Natural killer cell treated with Interleukin-12 subunit alpha and Interleukin-12 subunit beta and Interleukin-15 and Interleukin-18, amount 100 ng/mL, for 72 hours (primary cell): ENCODE measurements around the gene WDR59. TPM values are rescaled to one million over a fixed set of nuclear protein-coding genes. Genes with fewer than 3 reads are reported as not detected.

Experiments used
- ATAC-seq, 2 donors: fragments of 150-1000 bp; cut with Tn5 transposase in 1 of 2; sonication (Bioruptor Pico), chemical (Tn5 transposase) in 1 of 2; 2 replicates each; pipeline ENCODE4 v1.10.0; 2021
- DNase-seq: peaks from one replicate; pipeline ENCODE4 v3.0.0; 2022; ENCODE audit warnings: low spot score
- H3K27ac Mint-ChIP-seq, 2 donors: 1 replicate in 1 of 2; 2 replicates in 1 of 2; pipeline ENCODE4 v1.8.0; 2022; ENCODE audit warnings: mixed read lengths in 2 of 2, mild to moderate bottlenecking in 1 of 2, moderate library complexity in 1 of 2
- H3K27me3 Mint-ChIP-seq, 2 donors: 1 replicate in 1 of 2; 2 replicates in 1 of 2; pipeline ENCODE4 v1.8.0; 2022; ENCODE audit warnings: mixed read lengths in 2 of 2
- H3K36me3 Mint-ChIP-seq: one replicate; pipeline ENCODE4 v1.8.0; 2022; ENCODE audit warnings: mixed read lengths
- H3K4me1 Mint-ChIP-seq, 2 donors: 1 replicate in 1 of 2; 2 replicates in 1 of 2; pipeline ENCODE4 v1.8.0; 2022; ENCODE audit warnings: low read depth in 2 of 2, mixed read lengths in 2 of 2, mild to moderate bottlenecking in 1 of 2
- H3K4me3 Mint-ChIP-seq: one replicate; pipeline ENCODE4 v1.8.0; 2022; ENCODE audit warnings: mixed read lengths
- H3K9me3 Mint-ChIP-seq: 2 replicates; pipeline ENCODE4 v1.8.0; 2022; ENCODE audit warnings: mixed read lengths
- total RNA-seq, 2 donors: library from RNA; stranded (reverse); gene quantifications; one replicate each; pipeline ENCODE4 v1.2.3, GENCODE V29; 2022

The WDR59 gene
- total RNA-seq, 2 donors from 2014 or later: 81.6 to 162 TPM

DNA sequence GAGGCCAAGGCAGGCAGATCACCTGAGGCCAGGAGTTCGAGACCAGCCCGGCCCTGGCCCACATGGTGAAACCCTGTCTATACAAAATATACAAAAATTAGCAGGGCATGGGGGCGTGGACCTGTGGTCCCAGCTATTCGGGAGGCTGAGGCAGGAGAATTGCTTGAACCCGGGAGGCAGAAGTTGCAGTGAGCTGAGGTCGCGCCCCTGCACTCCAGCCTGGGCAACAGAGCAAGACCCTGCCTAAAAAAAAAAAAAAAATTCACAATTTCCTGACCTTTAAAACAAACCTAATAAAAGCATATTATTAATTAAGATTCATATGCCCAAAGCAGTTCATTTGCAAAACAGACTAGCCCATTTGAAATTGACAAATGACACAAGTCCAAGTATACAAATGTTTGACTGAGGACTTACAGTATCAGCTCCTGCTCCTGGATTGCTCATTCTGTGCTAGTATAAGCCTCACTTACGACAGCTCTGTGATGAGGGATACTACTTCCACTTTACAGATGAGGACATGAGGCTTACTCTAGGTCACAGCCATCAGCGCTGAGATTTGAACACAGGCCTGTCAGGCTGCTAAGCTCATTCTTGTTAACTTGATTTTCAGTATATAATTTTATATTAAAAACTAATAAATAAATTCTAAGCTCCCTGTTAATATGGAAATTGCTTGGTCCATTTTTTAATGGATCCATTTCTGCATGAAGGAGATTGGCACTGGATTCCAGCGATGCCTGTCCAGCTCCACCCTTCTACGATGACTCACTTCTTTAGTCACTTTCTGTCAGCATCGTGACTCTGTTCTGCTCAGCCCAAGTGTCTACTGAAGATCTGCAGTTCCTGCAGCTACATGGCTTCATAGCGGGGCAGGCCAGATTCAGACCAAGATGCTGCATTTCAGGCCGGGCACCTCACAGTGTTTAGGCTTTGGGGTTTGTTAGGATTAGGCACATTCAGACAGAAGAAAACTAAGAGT is 88.2 kb downstream of the WDR59 start:
- DNase-seq (no peak), ATAC-seq (no peak)
- no peak overlapping the region for H3K27ac Mint-ChIP-seq
- no peaks in the 10 kb centered on the region for H3K4me1 Mint-ChIP-seq
- peaks cover 20% of the 10 kb centered on the region for H3K36me3 Mint-ChIP-seq
- no peaks in the 10 kb centered on the region for H3K9me3 Mint-ChIP-seq
- H3K4me3 Mint-ChIP-seq: no peak overlapping the region
- no peaks in the 10 kb centered on the region for H3K27me3 Mint-ChIP-seq

DNA sequence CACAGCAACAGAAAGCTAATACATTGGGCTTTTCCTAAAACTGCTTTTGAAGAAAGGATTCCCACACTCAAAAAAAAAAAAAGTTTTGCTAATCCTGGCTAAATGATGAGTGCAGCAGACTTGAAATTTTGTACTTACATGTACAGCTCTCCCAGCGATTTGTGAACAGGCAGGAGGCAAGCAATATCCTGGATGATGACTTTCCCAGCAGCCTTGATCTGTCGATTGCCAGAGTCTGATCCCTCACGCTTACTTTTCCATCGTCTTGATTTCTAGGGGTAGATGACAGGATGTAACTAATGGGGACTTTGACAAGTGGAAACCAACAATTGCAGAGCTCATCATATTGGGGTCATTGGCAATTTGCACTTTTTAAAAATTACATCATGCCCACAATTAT is 91.4 kb downstream of the WDR59 start:
- H3K36me3 Mint-ChIP-seq: peaks cover 27% of the 10 kb centered on the region
- no peaks in the 10 kb centered on the region for H3K9me3 Mint-ChIP-seq
- no peaks in the 10 kb centered on the region for H3K27me3 Mint-ChIP-seq
- no peak for DNase-seq
- H3K4me1 Mint-ChIP-seq: peaks cover 0 to 2% of the 10 kb centered on the region in 2 donors
- no peak overlapping the region for H3K27ac Mint-ChIP-seq
- ATAC-seq: no peak
- H3K4me3 Mint-ChIP-seq: no peak overlapping the region

DNA sequence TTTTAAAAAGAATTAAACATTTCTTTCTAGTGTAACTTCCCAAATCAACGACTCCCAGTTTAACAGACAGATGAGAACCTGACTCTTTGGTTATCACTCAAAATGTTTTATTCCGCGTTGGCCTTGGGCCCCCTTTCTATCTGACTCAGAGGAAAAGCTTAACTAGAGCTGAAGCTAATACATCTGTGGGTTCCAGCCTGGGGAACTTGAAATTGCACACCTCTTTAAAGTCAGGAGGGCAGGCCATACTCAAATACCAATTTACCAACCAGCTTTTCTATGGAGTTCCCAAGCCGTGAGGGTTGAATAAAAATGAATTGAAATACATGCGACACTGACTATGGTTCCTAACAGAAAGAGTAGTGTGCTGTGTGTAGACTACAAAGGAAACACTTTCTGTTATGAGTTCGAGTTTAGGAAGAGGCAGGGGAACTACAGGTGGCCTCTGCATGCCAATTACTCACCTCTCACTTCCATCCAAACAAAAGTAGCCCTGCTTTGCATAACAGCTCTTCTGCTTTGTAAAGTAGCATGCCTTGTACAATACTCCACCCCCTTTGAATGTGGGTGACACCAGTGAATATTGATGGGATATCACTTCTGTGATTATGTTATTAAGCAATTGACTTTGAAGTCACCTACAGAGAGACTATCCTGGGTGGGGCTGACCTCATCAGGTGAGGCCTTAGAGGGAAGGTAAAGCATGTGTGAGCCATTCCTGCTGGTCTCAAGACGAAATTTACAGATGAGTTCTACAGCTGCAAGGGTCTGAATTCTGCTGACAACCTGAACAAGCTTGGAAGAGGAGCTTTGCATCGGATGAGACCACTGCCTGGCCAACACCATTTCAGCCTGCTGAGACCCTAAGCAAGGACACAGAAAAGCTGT is 92.1 kb downstream of the WDR59 start:
- Mint-ChIP-seq H3K4me1 (peaks cover 0 to 8% of the 10 kb centered on the region in 2 donors), H3K27me3 (no peaks in the 10 kb centered on the region), H3K36me3 (peaks cover 28% of the 10 kb centered on the region), H3K27ac (no peak overlapping the region), H3K9me3 (no peaks in the 10 kb centered on the region), H3K4me3 (no peak overlapping the region)
- DNase-seq (no peak), ATAC-seq (no peak)

DNA sequence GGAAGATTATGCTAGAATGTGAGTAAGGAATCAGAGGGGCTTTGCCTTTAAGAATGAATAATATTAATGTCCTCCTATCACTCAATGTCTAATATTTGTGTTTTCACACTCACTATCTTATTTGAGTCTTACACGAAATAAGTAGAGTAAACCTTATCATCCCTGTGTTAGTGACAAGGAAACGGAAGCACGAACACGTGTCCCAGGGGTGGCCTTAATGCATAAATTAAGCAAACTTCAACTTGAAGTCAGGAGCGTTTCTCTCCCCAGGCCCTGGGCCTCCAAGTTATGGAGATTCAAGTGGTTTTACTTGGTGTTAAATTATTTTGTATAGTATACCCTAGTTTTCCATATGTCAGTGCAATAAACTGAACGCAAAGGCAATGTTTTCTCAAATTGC is 96.0 kb downstream of the WDR59 start:
- H3K36me3 Mint-ChIP-seq: peaks cover 50% of the 10 kb centered on the region
- no peak for ATAC-seq
- H3K27me3 Mint-ChIP-seq: no peaks in the 10 kb centered on the region
- no peak for DNase-seq
- H3K9me3 Mint-ChIP-seq: no peaks in the 10 kb centered on the region
- no peak overlapping the region for H3K27ac Mint-ChIP-seq
- H3K4me1 Mint-ChIP-seq: peaks cover 0 to 8% of the 10 kb centered on the region in 2 donors
- H3K4me3 Mint-ChIP-seq: no peak overlapping the region

DNA sequence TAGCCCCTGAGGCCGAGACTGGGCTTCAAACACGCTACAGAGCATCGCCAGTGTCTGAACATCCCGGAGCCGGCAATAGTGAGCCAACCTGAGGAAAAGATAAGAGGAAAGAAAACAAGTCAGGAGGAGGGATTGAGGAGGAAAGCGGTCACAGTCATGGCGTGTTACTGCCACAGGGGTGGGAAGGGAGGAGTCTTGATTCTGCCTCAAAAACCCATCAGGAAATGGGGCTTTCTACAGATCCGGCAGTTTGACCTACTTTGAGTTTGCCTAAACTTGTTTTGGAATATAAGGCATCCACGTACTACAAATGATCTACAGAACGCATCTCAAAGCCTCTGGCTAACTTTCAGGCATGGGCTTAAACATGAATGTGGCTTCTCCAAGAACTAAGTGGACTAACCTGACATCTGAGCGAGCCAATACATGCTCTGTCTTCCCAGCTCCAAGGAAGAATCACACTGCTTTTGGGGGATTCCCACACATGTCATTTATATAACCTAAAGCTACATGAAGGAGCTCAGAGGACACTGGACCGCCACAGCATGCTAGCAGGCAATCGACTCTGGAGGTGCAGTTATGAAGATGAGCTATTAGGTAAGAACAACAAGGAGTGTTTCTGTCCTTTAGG is 96.6 kb downstream of the WDR59 start:
- peak overlapping the region; percentile 5 for H3K4me3 Mint-ChIP-seq
- peaks cover 51% of the 10 kb centered on the region for H3K36me3 Mint-ChIP-seq
- no peaks in the 10 kb centered on the region for H3K27me3 Mint-ChIP-seq
- H3K9me3 Mint-ChIP-seq: no peaks in the 10 kb centered on the region
- DNase-seq (no peak), ATAC-seq (no peak)
- peak overlapping the region in 1 of 2 donors; percentile 30 for H3K27ac Mint-ChIP-seq
- peaks cover 0 to 8% of the 10 kb centered on the region in 2 donors for H3K4me1 Mint-ChIP-seq

DNA sequence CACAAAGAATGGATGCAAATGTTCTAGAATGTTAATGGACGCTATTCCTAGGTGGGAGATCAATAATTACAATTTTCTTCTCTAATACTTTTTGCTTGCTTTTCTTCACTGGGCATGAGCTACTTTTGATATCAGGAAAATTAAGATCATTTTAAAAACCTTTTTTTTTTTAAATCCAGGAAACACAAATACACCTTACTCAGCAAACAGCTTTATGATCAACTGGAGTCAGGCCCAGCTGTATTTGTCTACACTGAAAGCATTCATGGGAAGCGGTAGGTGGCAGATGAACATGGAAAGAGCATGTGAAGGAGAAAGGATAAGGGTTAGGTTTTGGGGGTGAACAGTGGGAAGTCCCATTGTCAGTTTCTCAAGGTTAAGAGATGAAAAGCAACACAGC is 97.8 kb downstream of the WDR59 start:
- peaks cover 49% of the 10 kb centered on the region for H3K36me3 Mint-ChIP-seq
- DNase-seq (no peak), ATAC-seq (no peak)
- no peaks in the 10 kb centered on the region for H3K9me3 Mint-ChIP-seq
- H3K27me3 Mint-ChIP-seq: no peaks in the 10 kb centered on the region
- H3K4me3 Mint-ChIP-seq: no peak overlapping the region
- no peak overlapping the region for H3K27ac Mint-ChIP-seq
- peaks cover 0 to 8% of the 10 kb centered on the region in 2 donors for H3K4me1 Mint-ChIP-seq

DNA sequence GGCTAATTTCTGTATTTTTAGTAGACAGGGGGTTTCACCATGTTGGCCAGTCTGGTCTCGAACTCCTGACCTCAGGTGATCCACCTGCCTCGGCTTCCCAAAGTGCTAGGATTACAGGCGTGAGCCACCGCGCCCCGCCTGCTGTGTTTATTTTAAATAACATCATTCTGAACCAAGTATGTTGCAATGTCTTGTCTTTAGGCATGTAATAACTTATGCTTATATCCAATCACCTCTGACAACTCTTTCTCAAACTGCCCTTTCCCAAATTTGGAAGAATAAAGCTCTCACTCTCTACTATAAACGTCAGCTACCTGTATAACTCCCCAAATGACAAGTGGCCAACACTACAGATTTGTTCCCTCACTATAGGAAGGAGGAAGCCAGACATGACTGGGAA is 107.2 kb downstream of the WDR59 start:
- Mint-ChIP-seq H3K4me3 (no peak overlapping the region), H3K36me3 (peaks cover 16% of the 10 kb centered on the region), H3K27ac (no peak overlapping the region), H3K4me1 (peaks cover 2 to 5% of the 10 kb centered on the region in 2 donors), H3K27me3 (no peaks in the 10 kb centered on the region), H3K9me3 (no peaks in the 10 kb centered on the region)
- DNase-seq (no peak), ATAC-seq (no peak)

DNA sequence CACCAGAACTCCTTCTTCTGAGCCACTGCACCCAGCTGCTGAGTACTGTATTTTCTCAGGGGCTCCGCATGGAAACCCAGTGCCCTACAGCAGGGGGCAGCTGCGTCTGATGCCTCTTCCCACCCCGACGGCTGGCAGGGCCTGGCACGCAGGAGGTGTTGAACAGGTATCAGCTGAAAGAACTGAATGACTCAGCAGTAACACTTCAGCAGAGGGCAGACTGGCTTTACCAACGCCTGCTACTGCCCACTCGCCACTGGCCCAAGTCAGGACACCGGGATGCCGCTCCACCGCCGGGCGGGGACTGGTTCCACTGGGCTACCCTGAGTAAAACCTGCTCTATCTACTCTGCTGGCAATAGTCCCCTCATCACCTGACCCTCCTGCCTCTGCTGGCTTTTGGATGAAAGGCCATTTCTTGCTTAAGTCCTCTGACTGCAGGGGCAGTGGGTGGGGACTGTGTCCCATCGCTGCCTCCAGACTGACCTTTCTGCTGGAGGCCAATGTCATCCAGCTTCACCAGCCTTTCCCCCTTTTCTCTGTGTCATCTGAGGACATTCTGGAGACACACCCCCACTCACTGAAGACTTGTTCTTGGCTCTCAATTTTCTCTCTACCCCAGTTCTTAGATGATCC is 109.9 kb downstream of the WDR59 start:
- no peak overlapping the region for H3K4me3 Mint-ChIP-seq
- DNase-seq (no peak), ATAC-seq (peak in 1 of 2 donors; percentile 41)
- H3K36me3 Mint-ChIP-seq: peaks cover 10% of the 10 kb centered on the region
- H3K27ac Mint-ChIP-seq: no peak overlapping the region
- H3K9me3 Mint-ChIP-seq: no peaks in the 10 kb centered on the region
- H3K27me3 Mint-ChIP-seq: no peaks in the 10 kb centered on the region
- H3K4me1 Mint-ChIP-seq: peaks cover 2 to 5% of the 10 kb centered on the region in 2 donors

DNA sequence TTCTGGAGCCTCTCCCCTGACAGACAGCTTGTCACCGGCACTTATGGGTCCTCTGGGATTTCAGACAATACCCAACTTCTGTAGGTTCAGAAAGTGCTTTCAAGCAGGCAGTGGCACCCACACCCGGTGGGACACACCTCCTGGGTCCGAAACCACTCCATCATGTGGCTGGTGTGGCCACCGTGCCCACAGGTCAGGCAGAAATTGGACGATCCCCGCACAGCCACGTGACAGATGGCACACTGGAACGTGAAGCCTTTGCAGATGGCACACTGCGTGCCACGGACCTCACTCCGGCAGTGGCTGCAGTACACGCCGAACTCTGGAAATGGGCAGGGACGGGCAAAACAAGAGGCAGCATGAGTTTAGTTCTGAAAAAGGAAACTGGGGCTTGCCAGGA is 110.8 kb downstream of the WDR59 start:
- H3K4me1 Mint-ChIP-seq: peaks cover 2 to 5% of the 10 kb centered on the region in 2 donors
- H3K36me3 Mint-ChIP-seq: peaks cover 10% of the 10 kb centered on the region
- H3K27me3 Mint-ChIP-seq: no peaks in the 10 kb centered on the region
- no peak for DNase-seq
- H3K9me3 Mint-ChIP-seq: no peaks in the 10 kb centered on the region
- H3K27ac Mint-ChIP-seq: no peak overlapping the region
- ATAC-seq: no peak
- H3K4me3 Mint-ChIP-seq: no peak overlapping the region

DNA sequence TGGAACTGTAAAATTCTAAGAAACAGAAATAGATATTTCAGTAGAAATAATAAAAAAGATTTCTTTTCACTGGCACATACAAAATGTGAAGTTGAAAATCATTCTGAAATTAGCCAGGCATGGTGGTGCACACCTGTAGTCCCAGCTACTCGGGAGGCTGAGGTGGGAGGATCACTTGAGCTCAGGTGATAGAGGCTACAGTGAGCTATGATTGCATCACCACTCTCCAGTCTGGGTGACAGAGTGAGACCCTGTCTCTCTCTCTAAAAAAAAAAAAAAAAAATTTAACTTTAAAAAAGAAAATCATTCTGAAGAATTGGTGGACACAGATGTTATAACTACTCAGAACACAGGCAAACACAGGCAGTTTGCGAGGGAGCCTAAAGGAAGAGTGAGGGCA is 112.6 kb downstream of the WDR59 start:
- H3K4me1 Mint-ChIP-seq: peaks cover 10 to 11% of the 10 kb centered on the region in 2 donors
- no peaks in the 10 kb centered on the region for H3K9me3 Mint-ChIP-seq
- no peak overlapping the region for H3K27ac Mint-ChIP-seq
- DNase-seq (no peak), ATAC-seq (no peak)
- no peaks in the 10 kb centered on the region for H3K27me3 Mint-ChIP-seq
- no peak overlapping the region for H3K4me3 Mint-ChIP-seq
- H3K36me3 Mint-ChIP-seq: peaks cover 10% of the 10 kb centered on the region

DNA sequence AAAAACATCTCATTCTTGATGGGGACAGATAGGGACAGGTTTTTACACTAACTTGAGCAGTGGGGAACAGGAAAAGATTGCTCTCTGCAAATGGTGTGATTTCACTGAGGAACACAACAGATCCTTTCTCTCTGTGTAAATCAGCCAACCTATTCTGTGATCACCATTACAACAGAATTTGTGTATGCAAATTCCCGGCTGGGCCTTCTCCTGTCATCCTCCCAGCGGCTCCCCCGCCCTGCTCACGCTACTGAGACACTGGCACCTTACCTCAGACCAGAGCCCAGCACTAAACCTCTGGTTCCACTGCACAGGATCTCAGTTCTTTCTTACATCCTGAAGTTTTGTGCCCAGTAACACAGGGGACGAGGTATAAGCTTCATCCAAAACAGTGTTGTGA is 113.3 kb downstream of the WDR59 start:
- H3K4me1 Mint-ChIP-seq: peaks cover 10 to 11% of the 10 kb centered on the region in 2 donors
- no peak overlapping the region for H3K4me3 Mint-ChIP-seq
- peaks cover 10% of the 10 kb centered on the region for H3K36me3 Mint-ChIP-seq
- no peaks in the 10 kb centered on the region for H3K9me3 Mint-ChIP-seq
- no peaks in the 10 kb centered on the region for H3K27me3 Mint-ChIP-seq
- H3K27ac Mint-ChIP-seq: no peak overlapping the region
- DNase-seq (no peak), ATAC-seq (no peak)

DNA sequence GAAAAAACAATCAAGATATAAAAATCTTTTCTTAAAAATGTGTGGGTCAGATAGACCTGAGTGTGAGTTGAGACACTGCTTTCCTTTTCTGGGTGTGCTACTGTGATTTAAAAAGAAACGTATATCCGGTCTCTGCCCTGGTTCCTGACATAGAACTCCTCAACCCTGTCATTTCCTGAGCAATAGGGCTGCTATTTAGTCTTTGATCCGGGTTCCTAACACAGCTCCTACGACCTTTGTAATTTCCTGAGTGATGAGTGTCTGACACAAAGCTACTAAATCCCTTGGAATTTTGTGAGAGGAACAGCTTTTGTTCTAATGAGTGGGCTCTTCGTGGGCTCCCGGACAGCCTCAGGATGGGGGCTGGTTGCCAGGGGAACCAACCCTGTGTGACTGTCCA is 116.4 kb downstream of the WDR59 start:
- Mint-ChIP-seq H3K4me1 (peaks cover 5 to 8% of the 10 kb centered on the region in 2 donors), H3K9me3 (no peaks in the 10 kb centered on the region), H3K36me3 (no peaks in the 10 kb centered on the region), H3K4me3 (no peak overlapping the region), H3K27ac (peak overlapping the region in 1 of 2 donors; percentile 56), H3K27me3 (no peaks in the 10 kb centered on the region)
- no peak for DNase-seq
- ATAC-seq: peak in 1 of 2 donors; percentile 49

DNA sequence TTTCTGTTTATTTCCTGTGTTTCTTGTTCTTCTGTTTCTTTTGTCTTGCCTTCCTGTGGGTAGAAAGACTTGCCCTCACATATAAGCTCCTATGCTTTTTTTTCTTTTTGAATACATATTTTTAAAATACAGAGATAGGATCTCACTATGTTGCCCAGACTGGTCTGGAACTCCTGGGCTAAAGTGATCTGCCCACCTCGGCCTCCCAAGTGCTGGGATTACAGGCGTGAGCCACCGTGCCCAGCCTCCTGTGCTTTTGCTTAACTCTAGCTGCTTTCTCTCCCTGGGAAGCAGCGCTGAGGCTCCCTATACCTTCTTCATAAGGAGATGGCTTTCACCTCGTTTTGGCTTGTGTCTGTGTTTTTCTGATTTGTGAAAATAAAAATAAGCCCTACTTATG is 116.9 kb downstream of the WDR59 start:
- H3K4me3 Mint-ChIP-seq: no peak overlapping the region
- H3K4me1 Mint-ChIP-seq: peaks cover 5 to 8% of the 10 kb centered on the region in 2 donors
- H3K36me3 Mint-ChIP-seq: no peaks in the 10 kb centered on the region
- H3K27me3 Mint-ChIP-seq: no peaks in the 10 kb centered on the region
- ATAC-seq: no peak
- no peak for DNase-seq
- peak overlapping the region in 1 of 2 donors; percentile 56 for H3K27ac Mint-ChIP-seq
- H3K9me3 Mint-ChIP-seq: no peaks in the 10 kb centered on the region
